H1 (cell line): ENCODE data around the gene C12orf76. TPM values are rescaled to one million over a fixed set of nuclear protein-coding genes. Genes with fewer than 3 reads are reported as not detected.

Experiments
- BRCA1 ChIP-seq: IDR thresholded peaks from 2 replicates; pipeline ENCODE4 v1.6.1; 2012; ENCODE audit warnings: low read depth, low read length, improper control_type of control experiment
- CHD2 ChIP-seq: IDR thresholded peaks from 2 replicates; pipeline ENCODE4 v1.6.1; 2012; ENCODE audit warnings: low read length, improper control_type of control experiment
- GTF2F1 ChIP-seq: IDR thresholded peaks from 2 replicates; pipeline ENCODE4 v1.6.1; 2012; ENCODE audit warnings: low read depth, low read length, improper control_type of control experiment, borderline replicate concordance
- YY1 ChIP-seq: IDR thresholded peaks from 2 replicates; pipeline ENCODE4 v1.6.1; 2011; ENCODE audit warnings: low read depth, mild to moderate bottlenecking, low read length
- polyA plus RNA-seq, 7 experiments: library from polyadenylated mRNA; depleted of rRNA in 3 of 7; stranded (reverse) in 5 of 7; unstranded in 2 of 7; fragments of >200 nt in 5 of 7; fragments of 200-250 nt in 2 of 7; gene quantifications; 1 replicate in 5 of 7; 2 replicates in 1 of 7; 4 replicates in 1 of 7; pipeline versions ENCODE4 v1.2.1 to v1.2.3, GENCODE V29; 2011 to 2013; ENCODE audit warnings: missing spikeins in 2 of 7, mixed read lengths in 2 of 7
- total RNA-seq: library from RNA; stranded (reverse); fragmentation: NEBNext Ultra II Directional; extraction: Animal tissue kit (Norgen Biotek cat#: 25700); gene quantifications from 2 replicates; pipeline ENCODE4 v1.2.1, GENCODE V29; 2021
- TF ChIP-seq, protein P1 (sequence below): IDR thresholded peaks from 2 replicates; pipeline ENCODE4 v1.6.1; 2011; ENCODE audit warnings: low read depth, mild to moderate bottlenecking, low read length; ENCODE audit not compliant: insufficient read depth
- TF ChIP-seq, protein P2 (sequence below), 3 experiments: IDR thresholded peaks; 1 replicate in 2 of 3; 2 replicates in 1 of 3; pipeline versions ENCODE4 v1.5.1 to v1.6.1; 2011; ENCODE audit warnings: low read length in 3 of 3, mild to moderate bottlenecking in 3 of 3, inconsistent platforms in 2 of 3, low read depth in 1 of 3, moderate library complexity in 1 of 3; ENCODE audit not compliant: insufficient read depth in 1 of 3; ENCODE audit errors: control extremely low read depth in 1 of 3

C12orf76 gene
- total and polyA plus RNA-seq, 2 of the 8 experiments (the other 6 are each of a cell fraction or from before 2014, with no cell fraction given): 14.4 to 18.6 TPM

DNA sequence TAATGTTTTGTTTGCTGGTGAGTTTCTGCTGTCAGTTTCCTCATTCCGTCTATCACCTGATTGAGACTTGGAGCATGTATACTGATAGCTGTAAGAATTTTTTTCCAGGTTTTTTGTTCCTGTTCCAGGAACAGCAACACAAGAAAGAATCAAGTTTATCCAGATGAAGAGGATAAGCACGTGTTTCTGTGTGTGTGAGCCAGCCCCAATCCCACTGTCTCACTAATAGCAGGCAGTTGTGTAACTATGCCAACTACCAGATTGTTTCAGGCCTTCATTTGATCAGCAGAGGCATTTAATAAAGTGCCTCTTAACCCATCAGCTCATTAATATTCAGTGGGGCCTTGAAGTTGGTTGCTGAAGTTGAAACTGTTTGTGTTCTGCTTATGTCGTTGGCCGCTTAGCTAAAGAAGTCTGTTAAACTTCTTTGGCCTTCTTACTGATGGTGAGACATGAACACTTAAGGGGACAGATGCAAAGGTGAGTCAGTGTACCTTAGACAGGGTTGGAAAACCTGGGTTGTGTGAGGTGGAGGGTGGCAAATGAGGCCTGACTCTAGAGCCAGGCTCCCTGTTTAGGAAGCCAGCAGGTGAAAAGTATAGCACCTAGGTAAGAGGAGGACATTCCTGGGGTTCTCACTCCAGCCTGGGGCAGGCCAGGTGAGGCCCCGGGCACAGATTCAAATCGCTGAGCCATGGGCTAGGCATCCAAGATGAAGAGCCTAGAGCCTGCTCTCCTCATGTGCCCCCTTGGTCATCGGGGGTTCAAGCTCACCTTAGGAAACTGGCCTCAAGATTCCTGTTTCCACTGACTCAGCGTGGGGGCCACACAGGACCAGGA is 45.4 kb downstream of the C12orf76 start (continued):
- TF ChIP-seq, protein P1, sequence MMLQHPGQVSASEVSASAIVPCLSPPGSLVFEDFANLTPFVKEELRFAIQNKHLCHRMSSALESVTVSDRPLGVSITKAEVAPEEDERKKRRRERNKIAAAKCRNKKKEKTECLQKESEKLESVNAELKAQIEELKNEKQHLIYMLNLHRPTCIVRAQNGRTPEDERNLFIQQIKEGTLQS: no peak
- TF ChIP-seq CHD2: no peak
- no peak for TF ChIP-seq YY1
- TF ChIP-seq BRCA1: no peak
- TF ChIP-seq GTF2F1: no peak
- TF ChIP-seq, protein P2, sequence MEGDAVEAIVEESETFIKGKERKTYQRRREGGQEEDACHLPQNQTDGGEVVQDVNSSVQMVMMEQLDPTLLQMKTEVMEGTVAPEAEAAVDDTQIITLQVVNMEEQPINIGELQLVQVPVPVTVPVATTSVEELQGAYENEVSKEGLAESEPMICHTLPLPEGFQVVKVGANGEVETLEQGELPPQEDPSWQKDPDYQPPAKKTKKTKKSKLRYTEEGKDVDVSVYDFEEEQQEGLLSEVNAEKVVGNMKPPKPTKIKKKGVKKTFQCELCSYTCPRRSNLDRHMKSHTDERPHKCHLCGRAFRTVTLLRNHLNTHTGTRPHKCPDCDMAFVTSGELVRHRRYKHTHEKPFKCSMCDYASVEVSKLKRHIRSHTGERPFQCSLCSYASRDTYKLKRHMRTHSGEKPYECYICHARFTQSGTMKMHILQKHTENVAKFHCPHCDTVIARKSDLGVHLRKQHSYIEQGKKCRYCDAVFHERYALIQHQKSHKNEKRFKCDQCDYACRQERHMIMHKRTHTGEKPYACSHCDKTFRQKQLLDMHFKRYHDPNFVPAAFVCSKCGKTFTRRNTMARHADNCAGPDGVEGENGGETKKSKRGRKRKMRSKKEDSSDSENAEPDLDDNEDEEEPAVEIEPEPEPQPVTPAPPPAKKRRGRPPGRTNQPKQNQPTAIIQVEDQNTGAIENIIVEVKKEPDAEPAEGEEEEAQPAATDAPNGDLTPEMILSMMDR (IDR thresholded peaks at IDR 0.05; ENCODE audit: control extremely low read depth in 1 of 3, insufficient read depth in 1 of 3, low read depth in 1 of 3, low read length in 3 of 3): no peak
